GM23338 (cell line): ENCODE results near the gene FBXL17. TPM values are rescaled to one million over a fixed set of nuclear protein-coding genes. Genes with fewer than 3 reads are reported as not detected.

Experiments used
- ATAC-seq: fragments of 200-7000 bp; cut with Tn5 transposase; 3 replicates; pipeline ENCODE4 v1.9.1; 2020
- DNase-seq: peaks from one replicate; pipeline ENCODE4 v3.0.0-alpha.2; 2015; ENCODE audit warnings: low spot score
- H2AFZ ChIP-seq: fragments of 200-600 bp; sonication (generic); 2 replicates; pipeline ENCODE4 v1.8.0; 2016; ENCODE audit warnings: antibody characterized with exemption, mild to moderate bottlenecking, moderate library complexity
- H3F3A ChIP-seq: fragments of 200-600 bp; sonication (generic); replicated peaks from 2 replicates; pipeline ENCODE4 v1.8.0; 2017; ENCODE audit warnings: antibody characterized with exemption, mixed run types, low read depth
- H3K27ac ChIP-seq: fragments of 200-600 bp; sonication (generic); 2 replicates; pipeline ENCODE4 v1.6.1; 2016; ENCODE audit warnings: low read depth
- H3K27me3 ChIP-seq: fragments of 200-600 bp; sonication (generic); 2 replicates; pipeline ENCODE4 v1.8.0; 2016; ENCODE audit warnings: mild to moderate bottlenecking, mixed run types, moderate library complexity; ENCODE audit not compliant: insufficient read depth
- H3K36me3 ChIP-seq: fragments of 200-600 bp; sonication (generic); 2 replicates; pipeline ENCODE4 v1.8.0; 2016; ENCODE audit warnings: mild to moderate bottlenecking; ENCODE audit not compliant: insufficient read depth
- H3K4me1 ChIP-seq: fragments of 200-600 bp; sonication (generic); 2 replicates; pipeline ENCODE4 v1.8.0; 2016; ENCODE audit warnings: mild to moderate bottlenecking, moderate library complexity; ENCODE audit not compliant: insufficient read depth
- H3K4me2 ChIP-seq: fragments of 200-600 bp; sonication (generic); 2 replicates; pipeline ENCODE4 v1.7.1; 2017; ENCODE audit warnings: mixed run types
- H3K4me3 ChIP-seq: fragments of 200-600 bp; sonication (generic); 2 replicates; pipeline ENCODE4 v1.6.1; 2016; ENCODE audit warnings: mixed run types
- H3K79me2 ChIP-seq: fragments of 200-600 bp; sonication (generic); replicated peaks from 2 replicates; pipeline ENCODE4 v1.8.0; 2017; ENCODE audit warnings: mild to moderate bottlenecking; ENCODE audit not compliant: insufficient read depth
- H3K9me2 ChIP-seq: fragments of 200-600 bp; sonication (generic); 2 replicates; pipeline ENCODE4 v1.8.0; 2017; ENCODE audit not compliant: insufficient read depth
- H4K20me1 ChIP-seq: fragments of 200-600 bp; sonication (generic); replicated peaks from 2 replicates; pipeline ENCODE4 v1.8.0; 2017; ENCODE audit warnings: mild to moderate bottlenecking; ENCODE audit not compliant: insufficient read depth
- H3K27ac Mint-ChIP-seq: 2 replicates; pipeline ENCODE4 v1.8.0; 2020; ENCODE audit warnings: inconsistent platforms, mild to moderate bottlenecking, moderate library complexity, mixed read lengths
- H3K27me3 Mint-ChIP-seq: 3 replicates; pipeline ENCODE4 v1.8.0; 2022; ENCODE audit warnings: low read depth, mild to moderate bottlenecking, moderate library complexity, mixed read lengths, inconsistent platforms; ENCODE audit not compliant: insufficient read depth, poor library complexity
- H3K36me3 Mint-ChIP-seq: 3 replicates; pipeline ENCODE4 v1.8.0; 2021; ENCODE audit warnings: low read depth, mild to moderate bottlenecking, inconsistent platforms, moderate library complexity, mixed read lengths
- H3K4me1 Mint-ChIP-seq: 3 replicates; pipeline ENCODE4 v1.8.0; 2020; ENCODE audit warnings: mild to moderate bottlenecking, inconsistent platforms, mixed read lengths
- H3K4me3 Mint-ChIP-seq: 3 replicates; pipeline ENCODE4 v1.8.0; 2021; ENCODE audit warnings: moderate library complexity, mild to moderate bottlenecking, inconsistent platforms, mixed read lengths
- H3K9me3 Mint-ChIP-seq: 3 replicates; pipeline ENCODE4 v1.8.0; 2020; ENCODE audit warnings: moderate library complexity, mild to moderate bottlenecking, inconsistent platforms, mixed read lengths
- CREB1 ChIP-seq: fragments of 250-450 bp; sonication (Bioruptor Pico); IDR thresholded peaks from 2 replicates; pipeline ENCODE4 v1.5.0; 2020; ENCODE audit warnings: low read depth, mild to moderate bottlenecking, moderate library complexity
- EZH2 ChIP-seq: fragments of 200-600 bp; sonication (generic); IDR thresholded peaks from one replicate; pipeline ENCODE4 v1.8.0; 2017; ENCODE audit warnings: antibody characterized with exemption, mild to moderate bottlenecking, low read depth; ENCODE audit not compliant: unreplicated experiment
- EZH2phosphoT487 ChIP-seq: fragments of 200-600 bp; sonication (generic); IDR thresholded peaks from one replicate; pipeline ENCODE4 v1.8.1; 2018; ENCODE audit warnings: antibody characterized with exemption; ENCODE audit not compliant: unreplicated experiment
- JUNB ChIP-seq: IDR thresholded peaks from one replicate; pipeline ENCODE4 v1.6.1; 2016; ENCODE audit warnings: antibody characterized with exemption; ENCODE audit not compliant: unreplicated experiment
- NANOG ChIP-seq: IDR thresholded peaks from 2 replicates; pipeline ENCODE4 v1.6.1; 2016; ENCODE audit warnings: antibody characterized with exemption, borderline replicate concordance
- POLR2AphosphoS5 ChIP-seq: IDR thresholded peaks from 2 replicates; pipeline ENCODE4 v1.6.1; 2016; ENCODE audit warnings: antibody characterized with exemption, low read depth
- STAT1 ChIP-seq: IDR thresholded peaks from one replicate; pipeline ENCODE4 v1.6.1; 2016; ENCODE audit warnings: antibody characterized with exemption; ENCODE audit not compliant: unreplicated experiment
- ZNF331 ChIP-seq: fragments of 250-450 bp; sonication (Bioruptor Pico); IDR thresholded peaks from 2 replicates; pipeline ENCODE4 v1.5.0; 2020; ENCODE audit warnings: low read depth, mild to moderate bottlenecking, moderate library complexity
- polyA plus RNA-seq: library from polyadenylated mRNA; unstranded; fragments of >200 nt; fragmentation: Nextera tagmentation; extraction: Ambion mirVana; gene quantifications from 2 replicates; pipeline ENCODE4 v1.2.1, GENCODE V29; 2016
- total RNA-seq: library from RNA; depleted of rRNA; stranded (reverse); fragments of >200 nt; shearing (Covaris generic); gene quantifications from 2 replicates; pipeline ENCODE4 v1.2.3, GENCODE V29; 2014
- TF ChIP-seq, protein P1 (sequence below): IDR thresholded peaks from 2 replicates; pipeline ENCODE4 v1.6.1; 2016; ENCODE audit warnings: antibody characterized with exemption
- TF ChIP-seq, protein P2 (sequence below): fragments of 250-450 bp; sonication (Bioruptor Pico); IDR thresholded peaks from 2 replicates; pipeline ENCODE4 v1.5.0; 2020; ENCODE audit warnings: mild to moderate bottlenecking, moderate library complexity
- TF ChIP-seq, protein P3 (sequence below): IDR thresholded peaks from one replicate; pipeline ENCODE4 v1.6.1; 2018; ENCODE audit warnings: antibody characterized with exemption; ENCODE audit not compliant: unreplicated experiment
- TF ChIP-seq, protein P4 (sequence below), 2 experiments: fragments of 200-600 bp in 1 of 2; sonication (generic) in 1 of 2; conservative IDR thresholded peaks; 2 replicates each; pipeline versions ENCODE4 v1.5.1 to v1.6.1; 2016 to 2017; ENCODE audit warnings: antibody characterized with exemption in 2 of 2, low read depth in 2 of 2, mild to moderate bottlenecking in 2 of 2, moderate library complexity in 1 of 2

Gene FBXL17
- total and polyA plus RNA-seq, 2 experiments from 2014 or later = 2.0 to 2.7 TPM

DNA sequence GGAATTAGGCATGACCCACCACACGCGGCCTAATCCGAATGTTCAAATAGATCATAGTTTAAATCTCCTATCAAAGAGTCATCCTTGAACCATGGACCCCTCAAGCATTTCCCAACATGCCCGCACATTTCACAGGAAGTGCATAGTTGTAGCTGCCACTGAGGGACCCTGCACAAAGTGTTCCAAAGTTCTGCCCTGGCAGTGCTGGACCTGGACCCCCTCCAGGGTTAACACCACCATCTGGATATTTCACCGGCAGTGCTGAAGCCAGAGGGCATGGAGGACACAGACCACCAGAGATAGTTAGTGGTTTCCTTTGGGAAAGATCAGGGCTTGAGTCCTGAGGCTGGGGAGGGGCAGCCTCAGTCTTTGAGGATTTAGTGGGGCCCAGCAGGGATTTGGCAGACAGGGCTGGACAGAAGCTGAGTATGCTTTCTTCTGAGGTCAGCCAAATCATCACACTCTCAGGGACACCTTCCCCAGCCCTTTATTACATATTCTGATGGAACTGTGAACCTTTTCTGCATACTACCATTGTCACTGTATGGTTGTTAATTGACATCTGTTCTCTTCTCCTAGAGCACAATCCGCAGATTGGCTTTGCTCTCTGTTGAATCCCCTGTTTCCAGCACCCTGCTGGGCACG is 567.6 kb downstream of the FBXL17 start:
- H3K9me3 Mint-ChIP-seq = no peaks in the 10 kb centered on the region; the same call in 2 of the 3 replicates
- no peaks in the 10 kb centered on the region for H3K36me3 ChIP-seq
- no peak overlapping the region for H3K27ac ChIP-seq
- no peak overlapping the region for H2AFZ ChIP-seq
- no peak overlapping the region for H3K4me2 ChIP-seq
- no peaks in the 10 kb centered on the region for H3F3A ChIP-seq
- no peaks in the 10 kb centered on the region for H3K27me3 ChIP-seq
- H3K9me2 ChIP-seq = peaks cover 15% of the 10 kb centered on the region
- no peaks in the 10 kb centered on the region for H3K36me3 Mint-ChIP-seq
- H3K4me3 ChIP-seq = no peak overlapping the region
- peaks cover 48% of the 10 kb centered on the region for H3K4me1 Mint-ChIP-seq
- DNase-seq = no peak
- no peaks in the 10 kb centered on the region for H3K79me2 ChIP-seq
- no peak for ATAC-seq
- H4K20me1 ChIP-seq = no peaks in the 10 kb centered on the region
- peaks cover 28% of the 10 kb centered on the region for H3K4me1 ChIP-seq
- H3K4me3 Mint-ChIP-seq = no peak overlapping the region
- H3K27ac Mint-ChIP-seq = no peak overlapping the region
- peaks cover 6% of the 10 kb centered on the region for H3K27me3 Mint-ChIP-seq
- TF ChIP-seq CREB1 (CRISPR knock-in tag) (no peak), EZH2 (no peak), JUNB (no peak), STAT1 (no peak), POLR2AphosphoS5 (no peak), EZH2phosphoT487 (no peak), NANOG (no peak), ZNF331 (CRISPR knock-in tag) (no peak)
- TF ChIP-seq, protein P1, sequence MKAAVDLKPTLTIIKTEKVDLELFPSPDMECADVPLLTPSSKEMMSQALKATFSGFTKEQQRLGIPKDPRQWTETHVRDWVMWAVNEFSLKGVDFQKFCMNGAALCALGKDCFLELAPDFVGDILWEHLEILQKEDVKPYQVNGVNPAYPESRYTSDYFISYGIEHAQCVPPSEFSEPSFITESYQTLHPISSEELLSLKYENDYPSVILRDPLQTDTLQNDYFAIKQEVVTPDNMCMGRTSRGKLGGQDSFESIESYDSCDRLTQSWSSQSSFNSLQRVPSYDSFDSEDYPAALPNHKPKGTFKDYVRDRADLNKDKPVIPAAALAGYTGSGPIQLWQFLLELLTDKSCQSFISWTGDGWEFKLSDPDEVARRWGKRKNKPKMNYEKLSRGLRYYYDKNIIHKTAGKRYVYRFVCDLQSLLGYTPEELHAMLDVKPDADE = no peak
- TF ChIP-seq, protein P2, sequence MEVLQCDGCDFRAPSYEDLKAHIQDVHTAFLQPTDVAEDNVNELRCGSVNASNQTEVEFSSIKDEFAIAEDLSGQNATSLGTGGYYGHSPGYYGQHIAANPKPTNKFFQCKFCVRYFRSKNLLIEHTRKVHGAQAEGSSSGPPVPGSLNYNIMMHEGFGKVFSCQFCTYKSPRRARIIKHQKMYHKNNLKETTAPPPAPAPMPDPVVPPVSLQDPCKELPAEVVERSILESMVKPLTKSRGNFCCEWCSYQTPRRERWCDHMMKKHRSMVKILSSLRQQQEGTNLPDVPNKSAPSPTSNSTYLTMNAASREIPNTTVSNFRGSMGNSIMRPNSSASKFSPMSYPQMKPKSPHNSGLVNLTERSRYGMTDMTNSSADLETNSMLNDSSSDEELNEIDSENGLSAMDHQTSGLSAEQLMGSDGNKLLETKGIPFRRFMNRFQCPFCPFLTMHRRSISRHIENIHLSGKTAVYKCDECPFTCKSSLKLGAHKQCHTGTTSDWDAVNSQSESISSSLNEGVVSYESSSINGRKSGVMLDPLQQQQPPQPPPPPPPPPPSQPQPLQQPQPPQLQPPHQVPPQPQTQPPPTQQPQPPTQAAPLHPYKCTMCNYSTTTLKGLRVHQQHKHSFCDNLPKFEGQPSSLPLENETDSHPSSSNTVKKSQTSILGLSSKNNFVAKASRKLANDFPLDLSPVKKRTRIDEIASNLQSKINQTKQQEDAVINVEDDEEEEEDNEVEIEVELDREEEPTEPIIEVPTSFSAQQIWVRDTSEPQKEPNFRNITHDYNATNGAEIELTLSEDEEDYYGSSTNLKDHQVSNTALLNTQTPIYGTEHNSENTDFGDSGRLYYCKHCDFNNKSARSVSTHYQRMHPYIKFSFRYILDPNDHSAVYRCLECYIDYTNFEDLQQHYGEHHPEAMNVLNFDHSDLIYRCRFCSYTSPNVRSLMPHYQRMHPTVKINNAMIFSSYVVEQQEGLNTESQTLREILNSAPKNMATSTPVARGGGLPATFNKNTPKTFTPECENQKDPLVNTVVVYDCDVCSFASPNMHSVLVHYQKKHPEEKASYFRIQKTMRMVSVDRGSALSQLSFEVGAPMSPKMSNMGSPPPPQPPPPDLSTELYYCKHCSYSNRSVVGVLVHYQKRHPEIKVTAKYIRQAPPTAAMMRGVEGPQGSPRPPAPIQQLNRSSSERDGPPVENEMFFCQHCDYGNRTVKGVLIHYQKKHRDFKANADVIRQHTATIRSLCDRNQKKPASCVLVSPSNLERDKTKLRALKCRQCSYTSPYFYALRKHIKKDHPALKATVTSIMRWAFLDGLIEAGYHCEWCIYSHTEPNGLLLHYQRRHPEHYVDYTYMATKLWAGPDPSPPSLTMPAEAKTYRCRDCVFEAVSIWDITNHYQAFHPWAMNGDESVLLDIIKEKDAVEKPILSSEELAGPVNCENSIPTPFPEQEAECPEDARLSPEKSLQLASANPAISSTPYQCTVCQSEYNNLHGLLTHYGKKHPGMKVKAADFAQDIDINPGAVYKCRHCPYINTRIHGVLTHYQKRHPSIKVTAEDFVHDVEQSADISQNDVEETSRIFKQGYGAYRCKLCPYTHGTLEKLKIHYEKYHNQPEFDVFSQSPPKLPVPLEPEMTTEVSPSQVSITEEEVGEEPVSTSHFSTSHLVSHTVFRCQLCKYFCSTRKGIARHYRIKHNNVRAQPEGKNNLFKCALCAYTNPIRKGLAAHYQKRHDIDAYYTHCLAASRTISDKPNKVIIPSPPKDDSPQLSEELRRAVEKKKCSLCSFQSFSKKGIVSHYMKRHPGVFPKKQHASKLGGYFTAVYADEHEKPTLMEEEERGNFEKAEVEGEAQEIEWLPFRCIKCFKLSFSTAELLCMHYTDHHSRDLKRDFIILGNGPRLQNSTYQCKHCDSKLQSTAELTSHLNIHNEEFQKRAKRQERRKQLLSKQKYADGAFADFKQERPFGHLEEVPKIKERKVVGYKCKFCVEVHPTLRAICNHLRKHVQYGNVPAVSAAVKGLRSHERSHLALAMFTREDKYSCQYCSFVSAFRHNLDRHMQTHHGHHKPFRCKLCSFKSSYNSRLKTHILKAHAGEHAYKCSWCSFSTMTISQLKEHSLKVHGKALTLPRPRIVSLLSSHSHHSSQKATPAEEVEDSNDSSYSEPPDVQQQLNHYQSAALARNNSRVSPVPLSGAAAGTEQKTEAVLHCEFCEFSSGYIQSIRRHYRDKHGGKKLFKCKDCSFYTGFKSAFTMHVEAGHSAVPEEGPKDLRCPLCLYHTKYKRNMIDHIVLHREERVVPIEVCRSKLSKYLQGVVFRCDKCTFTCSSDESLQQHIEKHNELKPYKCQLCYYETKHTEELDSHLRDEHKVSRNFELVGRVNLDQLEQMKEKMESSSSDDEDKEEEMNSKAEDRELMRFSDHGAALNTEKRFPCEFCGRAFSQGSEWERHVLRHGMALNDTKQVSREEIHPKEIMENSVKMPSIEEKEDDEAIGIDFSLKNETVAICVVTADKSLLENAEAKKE (CRISPR knock-in tag) = no peak
- TF ChIP-seq, protein P3, sequence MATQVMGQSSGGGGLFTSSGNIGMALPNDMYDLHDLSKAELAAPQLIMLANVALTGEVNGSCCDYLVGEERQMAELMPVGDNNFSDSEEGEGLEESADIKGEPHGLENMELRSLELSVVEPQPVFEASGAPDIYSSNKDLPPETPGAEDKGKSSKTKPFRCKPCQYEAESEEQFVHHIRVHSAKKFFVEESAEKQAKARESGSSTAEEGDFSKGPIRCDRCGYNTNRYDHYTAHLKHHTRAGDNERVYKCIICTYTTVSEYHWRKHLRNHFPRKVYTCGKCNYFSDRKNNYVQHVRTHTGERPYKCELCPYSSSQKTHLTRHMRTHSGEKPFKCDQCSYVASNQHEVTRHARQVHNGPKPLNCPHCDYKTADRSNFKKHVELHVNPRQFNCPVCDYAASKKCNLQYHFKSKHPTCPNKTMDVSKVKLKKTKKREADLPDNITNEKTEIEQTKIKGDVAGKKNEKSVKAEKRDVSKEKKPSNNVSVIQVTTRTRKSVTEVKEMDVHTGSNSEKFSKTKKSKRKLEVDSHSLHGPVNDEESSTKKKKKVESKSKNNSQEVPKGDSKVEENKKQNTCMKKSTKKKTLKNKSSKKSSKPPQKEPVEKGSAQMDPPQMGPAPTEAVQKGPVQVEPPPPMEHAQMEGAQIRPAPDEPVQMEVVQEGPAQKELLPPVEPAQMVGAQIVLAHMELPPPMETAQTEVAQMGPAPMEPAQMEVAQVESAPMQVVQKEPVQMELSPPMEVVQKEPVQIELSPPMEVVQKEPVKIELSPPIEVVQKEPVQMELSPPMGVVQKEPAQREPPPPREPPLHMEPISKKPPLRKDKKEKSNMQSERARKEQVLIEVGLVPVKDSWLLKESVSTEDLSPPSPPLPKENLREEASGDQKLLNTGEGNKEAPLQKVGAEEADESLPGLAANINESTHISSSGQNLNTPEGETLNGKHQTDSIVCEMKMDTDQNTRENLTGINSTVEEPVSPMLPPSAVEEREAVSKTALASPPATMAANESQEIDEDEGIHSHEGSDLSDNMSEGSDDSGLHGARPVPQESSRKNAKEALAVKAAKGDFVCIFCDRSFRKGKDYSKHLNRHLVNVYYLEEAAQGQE = no peak
- TF ChIP-seq, protein P4, sequence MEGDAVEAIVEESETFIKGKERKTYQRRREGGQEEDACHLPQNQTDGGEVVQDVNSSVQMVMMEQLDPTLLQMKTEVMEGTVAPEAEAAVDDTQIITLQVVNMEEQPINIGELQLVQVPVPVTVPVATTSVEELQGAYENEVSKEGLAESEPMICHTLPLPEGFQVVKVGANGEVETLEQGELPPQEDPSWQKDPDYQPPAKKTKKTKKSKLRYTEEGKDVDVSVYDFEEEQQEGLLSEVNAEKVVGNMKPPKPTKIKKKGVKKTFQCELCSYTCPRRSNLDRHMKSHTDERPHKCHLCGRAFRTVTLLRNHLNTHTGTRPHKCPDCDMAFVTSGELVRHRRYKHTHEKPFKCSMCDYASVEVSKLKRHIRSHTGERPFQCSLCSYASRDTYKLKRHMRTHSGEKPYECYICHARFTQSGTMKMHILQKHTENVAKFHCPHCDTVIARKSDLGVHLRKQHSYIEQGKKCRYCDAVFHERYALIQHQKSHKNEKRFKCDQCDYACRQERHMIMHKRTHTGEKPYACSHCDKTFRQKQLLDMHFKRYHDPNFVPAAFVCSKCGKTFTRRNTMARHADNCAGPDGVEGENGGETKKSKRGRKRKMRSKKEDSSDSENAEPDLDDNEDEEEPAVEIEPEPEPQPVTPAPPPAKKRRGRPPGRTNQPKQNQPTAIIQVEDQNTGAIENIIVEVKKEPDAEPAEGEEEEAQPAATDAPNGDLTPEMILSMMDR (conservative IDR thresholded peaks at IDR 0.05; ENCODE audit: low read depth in 2 of 2) = no peak
